Keratinocyte (primary cell): ENCODE data around the gene AKR7A3. TPM values are rescaled to one million over a fixed set of nuclear protein-coding genes. Genes with fewer than 3 reads are reported as not detected.
A peak's percentile ranks its signal among the peaks of the same experiment; 100 is the strongest.

Source experiments
- DNase-seq: peaks from one replicate; pipeline ENCODE4 v3.0.0-alpha.2; 2011; ENCODE audit warnings: low read depth, missing footprints, low spot score
- FAIRE-seq: peaks from 2 replicates; lab custom pipeline; 2011; peaks lifted over from hg19 to GRCh38; lab: Jason Lieb, UNC
- H2AFZ ChIP-seq: 2 replicates; pipeline ENCODE4 v1.6.0; 2012; ENCODE audit warnings: low read length, control low read depth, inconsistent platforms; ENCODE audit not compliant: control insufficient read depth
- H3K27ac ChIP-seq: 2 replicates; pipeline ENCODE4 v1.5.1; 2011; ENCODE audit warnings: low read length; ENCODE audit not compliant: control insufficient read depth, insufficient read depth
- H3K27me3 ChIP-seq: 3 replicates; pipeline ENCODE4 v1.6.0; 2011; ENCODE audit warnings: low read length; ENCODE audit not compliant: control insufficient read depth, insufficient read depth; ENCODE audit errors: extremely low read depth
- H3K36me3 ChIP-seq, 2 experiments: 2 replicates in 1 of 2; 3 replicates in 1 of 2; pipeline ENCODE4 v1.5.1; 2011; ENCODE audit warnings: low read length in 2 of 2, mild to moderate bottlenecking in 1 of 2; ENCODE audit not compliant: control insufficient read depth in 2 of 2, insufficient read depth in 2 of 2; ENCODE audit errors: extremely low read depth in 1 of 2
- H3K4me1 ChIP-seq: 3 replicates; pipeline ENCODE4 v1.5.1; 2011; ENCODE audit warnings: low read length; ENCODE audit not compliant: control insufficient read depth, insufficient read depth; ENCODE audit errors: extremely low read depth
- H3K4me2 ChIP-seq: 3 replicates; pipeline ENCODE4 v1.6.0; 2011; ENCODE audit warnings: low read depth, low read length; ENCODE audit not compliant: control insufficient read depth, insufficient read depth; ENCODE audit errors: extremely low read depth
- H3K4me3 ChIP-seq, 3 experiments: fragments of 200-600 bp in 1 of 3; sonication (generic) in 1 of 3; 2 replicates in 2 of 3; 3 replicates in 1 of 3; pipeline ENCODE4 v1.5.1; 2011 to 2016; ENCODE audit warnings: low read length in 3 of 3, mild to moderate bottlenecking in 3 of 3, control low read depth in 2 of 3, inconsistent platforms in 1 of 3, low read depth in 1 of 3, mixed read lengths in 1 of 3, mixed run types in 1 of 3, moderate library complexity in 1 of 3; ENCODE audit not compliant: control insufficient read depth in 2 of 3, insufficient read depth in 2 of 3; ENCODE audit errors: extremely low read depth in 1 of 3
- H3K79me2 ChIP-seq: 2 replicates; pipeline ENCODE4 v1.6.0; 2012; ENCODE audit warnings: low read length; ENCODE audit not compliant: control insufficient read depth, insufficient read depth
- H3K9ac ChIP-seq: 3 replicates; pipeline ENCODE4 v1.6.0; 2011; ENCODE audit warnings: low read length; ENCODE audit not compliant: control insufficient read depth, insufficient read depth; ENCODE audit errors: extremely low read depth
- H3K9me1 ChIP-seq: 3 replicates; pipeline ENCODE4 v1.6.0; 2011; ENCODE audit warnings: low read length; ENCODE audit not compliant: control insufficient read depth, insufficient read depth; ENCODE audit errors: extremely low read depth
- H3K9me3 ChIP-seq: 2 replicates; pipeline ENCODE4 v1.5.1; 2012; ENCODE audit warnings: low read depth, low read length; ENCODE audit not compliant: control insufficient read depth
- H4K20me1 ChIP-seq: 3 replicates; pipeline ENCODE4 v1.6.0; 2011; ENCODE audit warnings: low read length; ENCODE audit not compliant: control insufficient read depth, insufficient read depth; ENCODE audit errors: extremely low read depth
- EZH2 ChIP-seq: IDR thresholded peaks from one replicate; pipeline ENCODE4 v1.6.1; 2012; ENCODE audit warnings: inconsistent platforms, mild to moderate bottlenecking, low read length, moderate library complexity
- dilution Hi-C: fragments of 300-500 bp; cut with MboI; formaldehyde crosslinking; loops from one replicate; pipeline ENCODE4 v1.7.0; 2020; ENCODE audit warnings: low sequenced_read_pairs; ENCODE audit not compliant: extremely low pct_ligation_motif_present
- polyA plus RNA-seq, 5 experiments: library from polyadenylated mRNA; depleted of rRNA in 3 of 5; stranded (reverse) in 3 of 5; stranded (forward) in 1 of 5; unstranded in 1 of 5; fragments of >200 nt; gene quantifications; 1 replicate in 1 of 5; 2 replicates in 3 of 5; 3 replicates in 1 of 5; pipeline versions ENCODE4 v1.2.1 to v1.2.3, GENCODE V29; 2011 to 2012; ENCODE audit warnings: missing spikeins in 2 of 5, low read depth in 1 of 5, low replicate concordance in 1 of 5
- TF ChIP-seq, protein P1 (sequence below), 3 experiments: IDR thresholded peaks in 1 of 3; conservative IDR thresholded peaks in 1 of 3; optimal IDR thresholded peaks in 1 of 3; 2 replicates in 2 of 3; 3 replicates in 1 of 3; pipeline versions ENCODE3 to v1.5.1; 2011; ENCODE audit warnings: low read length in 3 of 3, mild to moderate bottlenecking in 3 of 3, moderate library complexity in 2 of 3, control low read depth in 1 of 3, inconsistent platforms in 1 of 3; ENCODE audit not compliant: insufficient read depth in 2 of 3; ENCODE audit errors: extremely low read depth in 1 of 3

The AKR7A3 gene
- polyA plus RNA-seq, 1 donor (not counting 4 experiments of a cell fraction or from before 2014, with no cell fraction given): 0.17 TPM

GRCh38 chr1:19313636-19313959 lies 25.0 kb upstream of the AKR7A3 start:
- FAIRE-seq: no peak

DNA sequence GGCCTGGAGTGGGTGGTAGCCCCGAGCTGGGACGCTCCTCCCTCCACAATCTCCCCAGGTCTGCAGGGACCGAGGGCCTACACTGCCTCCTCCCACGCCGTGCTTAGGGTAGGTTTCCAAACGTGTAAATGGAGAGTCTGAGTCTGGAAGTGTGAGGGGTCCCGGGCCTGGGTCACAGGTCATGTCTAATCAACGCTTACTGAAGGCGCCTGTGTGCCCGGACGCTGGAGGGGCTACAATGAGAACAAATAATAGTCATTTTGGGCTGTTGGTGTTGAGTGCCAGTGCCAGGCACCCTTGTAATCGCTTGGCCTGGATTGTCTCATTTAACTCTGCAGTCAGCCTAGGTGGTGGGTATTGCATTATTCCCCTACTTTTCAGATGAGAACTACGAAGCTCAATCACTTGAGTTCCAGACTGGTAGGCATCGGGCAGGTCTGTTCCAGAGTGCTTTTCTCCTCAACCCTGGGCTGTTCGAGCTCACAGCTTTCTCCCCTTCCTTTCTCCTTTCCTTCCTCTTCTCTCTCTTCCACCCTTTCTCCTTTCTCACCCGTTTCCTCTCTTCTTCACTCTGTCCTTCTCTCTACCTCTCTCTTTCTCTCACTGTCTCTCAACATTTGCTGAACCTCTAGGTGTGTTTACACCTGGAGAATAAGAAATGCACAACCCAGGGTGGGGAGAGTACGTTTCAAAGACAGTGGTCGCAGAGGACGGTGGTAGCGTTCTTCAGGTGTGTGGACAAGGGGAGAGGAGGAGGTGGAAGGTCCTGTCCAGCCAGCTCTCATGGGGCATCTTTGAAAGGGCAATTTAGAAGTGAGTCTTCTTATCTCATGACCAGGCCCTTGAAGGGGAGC lies 24.4 kb upstream of the AKR7A3 start:
- Histone ChIP-seq H3K9ac (peak overlapping the region; percentile 85), H3K27me3 (no peaks in the 10 kb centered on the region), H3K4me3 (peak overlapping the region; percentile 65 to 87 (median 74)), H3K9me1 (no peaks in the 10 kb centered on the region), H3K27ac (peak overlapping the region; percentile 66), H3K79me2 (peaks cover 14% of the 10 kb centered on the region), H3K9me3 (no peaks in the 10 kb centered on the region), H3K36me3 (peaks cover 3 to 5% of the 10 kb centered on the region in 2 experiments), H4K20me1 (no peaks in the 10 kb centered on the region), H3K4me2 (peak overlapping the region; percentile 59), H2AFZ (no peak overlapping the region), H3K4me1 (peaks cover 42% of the 10 kb centered on the region)
- DNase-seq (no peak), FAIRE-seq (no peak)
- TF ChIP-seq, protein P1, sequence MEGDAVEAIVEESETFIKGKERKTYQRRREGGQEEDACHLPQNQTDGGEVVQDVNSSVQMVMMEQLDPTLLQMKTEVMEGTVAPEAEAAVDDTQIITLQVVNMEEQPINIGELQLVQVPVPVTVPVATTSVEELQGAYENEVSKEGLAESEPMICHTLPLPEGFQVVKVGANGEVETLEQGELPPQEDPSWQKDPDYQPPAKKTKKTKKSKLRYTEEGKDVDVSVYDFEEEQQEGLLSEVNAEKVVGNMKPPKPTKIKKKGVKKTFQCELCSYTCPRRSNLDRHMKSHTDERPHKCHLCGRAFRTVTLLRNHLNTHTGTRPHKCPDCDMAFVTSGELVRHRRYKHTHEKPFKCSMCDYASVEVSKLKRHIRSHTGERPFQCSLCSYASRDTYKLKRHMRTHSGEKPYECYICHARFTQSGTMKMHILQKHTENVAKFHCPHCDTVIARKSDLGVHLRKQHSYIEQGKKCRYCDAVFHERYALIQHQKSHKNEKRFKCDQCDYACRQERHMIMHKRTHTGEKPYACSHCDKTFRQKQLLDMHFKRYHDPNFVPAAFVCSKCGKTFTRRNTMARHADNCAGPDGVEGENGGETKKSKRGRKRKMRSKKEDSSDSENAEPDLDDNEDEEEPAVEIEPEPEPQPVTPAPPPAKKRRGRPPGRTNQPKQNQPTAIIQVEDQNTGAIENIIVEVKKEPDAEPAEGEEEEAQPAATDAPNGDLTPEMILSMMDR (optimal IDR thresholded peaks at IDR 0.05 in 1 of 3, IDR thresholded peaks at IDR 0.05 in 1 of 3, conservative IDR thresholded peaks at IDR 0.05 in 1 of 3; ENCODE audit: extremely low read depth in 1 of 3, insufficient read depth in 2 of 3, low read length in 3 of 3): no peak
- no peak for TF ChIP-seq EZH2
- dilution Hi-C loops: no loop called here

More at GRCh38 chr1:19313636-19313959, 25.0 kb upstream of the AKR7A3 start:
- Histone ChIP-seq H3K27ac (no peak overlapping the region), H3K9ac (no peak overlapping the region), H3K4me2 (no peak overlapping the region), H3K27me3 (no peaks in the 10 kb centered on the region), H2AFZ (no peak overlapping the region), H3K36me3 (peaks cover 2 to 7% of the 10 kb centered on the region in 2 experiments), H3K4me3 (no peak overlapping the region), H4K20me1 (no peaks in the 10 kb centered on the region), H3K79me2 (peaks cover 14% of the 10 kb centered on the region), H3K9me3 (no peaks in the 10 kb centered on the region), H3K9me1 (no peaks in the 10 kb centered on the region), H3K4me1 (peaks cover 42% of the 10 kb centered on the region)
- dilution Hi-C loops: no loop called here
- DNase-seq: no peak
- TF ChIP-seq, protein P1 (optimal IDR thresholded peaks at IDR 0.05 in 1 of 3, IDR thresholded peaks at IDR 0.05 in 1 of 3, conservative IDR thresholded peaks at IDR 0.05 in 1 of 3; ENCODE audit: extremely low read depth in 1 of 3, insufficient read depth in 2 of 3, low read length in 3 of 3): no peak
- no peak for TF ChIP-seq EZH2
